GM12801 (cell line): ENCODE results near the gene BDH1.

ENCODE experiments used
- TF ChIP-seq, protein P1 (sequence below): IDR thresholded peaks from one replicate; pipeline ENCODE4 v1.5.1; 2011; ENCODE audit warnings: control low read depth; ENCODE audit not compliant: insufficient read length; ENCODE audit errors: extremely low read depth

Gene BDH1

DNA sequence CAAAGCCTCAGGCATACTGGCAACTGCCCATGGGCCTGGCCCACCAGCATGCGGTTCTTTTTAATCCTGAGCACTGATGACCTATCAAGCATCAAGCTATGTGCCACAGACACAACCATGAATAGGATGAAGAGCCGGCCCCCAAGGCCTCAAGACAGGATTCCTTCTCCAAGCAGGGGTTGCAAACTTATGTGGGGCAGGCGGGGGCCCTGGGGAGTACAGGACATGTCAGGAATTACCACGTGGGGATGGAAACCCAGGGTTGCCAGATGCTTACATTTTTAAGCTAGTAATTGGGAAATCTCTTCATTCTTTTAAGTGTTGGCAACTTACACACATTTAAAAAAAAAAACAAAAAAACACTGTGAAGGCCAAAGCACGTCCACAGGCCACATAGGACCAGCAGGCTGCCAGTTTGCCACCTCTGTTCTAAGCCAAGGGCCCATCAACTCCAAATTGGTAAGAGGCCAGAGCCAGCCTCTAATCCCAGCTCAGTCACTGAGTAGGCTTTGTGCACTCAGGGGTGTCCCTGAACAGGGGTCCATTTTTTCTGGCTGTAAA is 32.8 kb downstream of the BDH1 start:
- TF ChIP-seq, protein P1, sequence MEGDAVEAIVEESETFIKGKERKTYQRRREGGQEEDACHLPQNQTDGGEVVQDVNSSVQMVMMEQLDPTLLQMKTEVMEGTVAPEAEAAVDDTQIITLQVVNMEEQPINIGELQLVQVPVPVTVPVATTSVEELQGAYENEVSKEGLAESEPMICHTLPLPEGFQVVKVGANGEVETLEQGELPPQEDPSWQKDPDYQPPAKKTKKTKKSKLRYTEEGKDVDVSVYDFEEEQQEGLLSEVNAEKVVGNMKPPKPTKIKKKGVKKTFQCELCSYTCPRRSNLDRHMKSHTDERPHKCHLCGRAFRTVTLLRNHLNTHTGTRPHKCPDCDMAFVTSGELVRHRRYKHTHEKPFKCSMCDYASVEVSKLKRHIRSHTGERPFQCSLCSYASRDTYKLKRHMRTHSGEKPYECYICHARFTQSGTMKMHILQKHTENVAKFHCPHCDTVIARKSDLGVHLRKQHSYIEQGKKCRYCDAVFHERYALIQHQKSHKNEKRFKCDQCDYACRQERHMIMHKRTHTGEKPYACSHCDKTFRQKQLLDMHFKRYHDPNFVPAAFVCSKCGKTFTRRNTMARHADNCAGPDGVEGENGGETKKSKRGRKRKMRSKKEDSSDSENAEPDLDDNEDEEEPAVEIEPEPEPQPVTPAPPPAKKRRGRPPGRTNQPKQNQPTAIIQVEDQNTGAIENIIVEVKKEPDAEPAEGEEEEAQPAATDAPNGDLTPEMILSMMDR = no peak

DNA sequence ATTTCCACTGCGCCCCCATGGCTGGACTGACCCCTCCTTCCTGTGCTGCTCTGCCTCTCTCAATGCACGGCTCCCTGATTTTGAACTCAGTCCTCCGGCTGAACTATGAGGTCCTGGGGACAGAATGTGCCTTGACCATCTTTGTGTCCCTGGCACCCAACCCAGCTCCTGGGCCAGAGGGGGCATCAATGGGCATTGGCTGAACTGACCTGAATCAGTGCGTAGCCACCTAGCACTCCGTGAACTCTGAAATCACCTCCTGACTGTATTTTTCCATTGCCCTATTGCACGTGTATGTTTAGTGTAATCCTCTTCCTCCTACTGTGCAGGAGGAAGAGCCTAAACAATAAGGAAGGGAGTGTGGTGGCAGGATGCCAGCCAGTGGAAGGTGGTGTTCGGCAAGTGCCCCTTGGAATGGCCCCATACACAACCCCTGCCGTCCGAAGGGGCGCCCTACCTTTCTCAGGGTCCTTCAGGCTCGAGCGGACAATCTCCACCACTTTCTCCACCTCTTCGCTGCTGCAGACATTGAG is 33.5 kb downstream of the BDH1 start:
- TF ChIP-seq, protein P1 = no peak

DNA sequence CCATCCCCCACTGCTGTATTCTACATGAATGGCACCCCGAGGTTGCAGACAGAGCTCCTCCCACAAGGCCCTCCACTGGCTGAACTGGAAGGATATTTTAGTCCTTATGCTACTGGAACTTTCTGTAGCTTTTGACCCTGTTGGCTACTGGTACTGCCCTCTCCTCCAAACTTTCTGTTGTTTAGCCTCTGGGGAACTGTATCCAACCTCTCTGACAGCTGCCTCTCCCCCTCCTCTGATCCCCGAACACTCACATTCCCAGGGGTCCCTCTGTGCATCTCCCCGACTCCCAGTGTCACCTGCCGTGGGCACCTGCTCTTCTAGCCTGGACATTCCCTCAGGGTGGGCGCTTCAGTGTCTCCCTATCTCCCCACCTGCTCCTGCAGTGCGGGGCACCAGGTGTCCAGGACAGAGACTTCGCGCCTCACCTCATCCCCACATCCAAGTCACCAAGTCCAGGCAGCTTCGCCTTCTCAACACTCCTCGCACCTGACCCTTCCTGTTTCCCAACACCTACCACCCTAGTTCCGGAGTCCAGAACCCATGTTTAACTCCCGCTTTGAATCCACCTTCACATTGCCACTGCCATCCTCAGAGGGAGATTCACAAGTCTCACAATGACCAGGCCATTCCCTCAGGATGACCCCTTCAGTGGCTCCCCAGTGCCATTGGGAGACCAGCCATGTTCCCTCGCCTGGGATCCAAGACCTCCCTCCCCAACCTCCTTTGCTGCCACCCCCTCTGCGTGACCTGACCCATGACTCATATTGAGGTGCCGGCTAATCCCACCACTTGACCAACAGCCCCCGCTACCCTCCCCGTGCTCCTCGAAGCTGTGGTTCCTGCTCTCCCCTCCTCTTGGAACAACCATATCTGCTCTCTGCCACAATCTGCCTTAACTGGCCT is 34.2 kb downstream of the BDH1 start:
- TF ChIP-seq, protein P1 = no peak

DNA sequence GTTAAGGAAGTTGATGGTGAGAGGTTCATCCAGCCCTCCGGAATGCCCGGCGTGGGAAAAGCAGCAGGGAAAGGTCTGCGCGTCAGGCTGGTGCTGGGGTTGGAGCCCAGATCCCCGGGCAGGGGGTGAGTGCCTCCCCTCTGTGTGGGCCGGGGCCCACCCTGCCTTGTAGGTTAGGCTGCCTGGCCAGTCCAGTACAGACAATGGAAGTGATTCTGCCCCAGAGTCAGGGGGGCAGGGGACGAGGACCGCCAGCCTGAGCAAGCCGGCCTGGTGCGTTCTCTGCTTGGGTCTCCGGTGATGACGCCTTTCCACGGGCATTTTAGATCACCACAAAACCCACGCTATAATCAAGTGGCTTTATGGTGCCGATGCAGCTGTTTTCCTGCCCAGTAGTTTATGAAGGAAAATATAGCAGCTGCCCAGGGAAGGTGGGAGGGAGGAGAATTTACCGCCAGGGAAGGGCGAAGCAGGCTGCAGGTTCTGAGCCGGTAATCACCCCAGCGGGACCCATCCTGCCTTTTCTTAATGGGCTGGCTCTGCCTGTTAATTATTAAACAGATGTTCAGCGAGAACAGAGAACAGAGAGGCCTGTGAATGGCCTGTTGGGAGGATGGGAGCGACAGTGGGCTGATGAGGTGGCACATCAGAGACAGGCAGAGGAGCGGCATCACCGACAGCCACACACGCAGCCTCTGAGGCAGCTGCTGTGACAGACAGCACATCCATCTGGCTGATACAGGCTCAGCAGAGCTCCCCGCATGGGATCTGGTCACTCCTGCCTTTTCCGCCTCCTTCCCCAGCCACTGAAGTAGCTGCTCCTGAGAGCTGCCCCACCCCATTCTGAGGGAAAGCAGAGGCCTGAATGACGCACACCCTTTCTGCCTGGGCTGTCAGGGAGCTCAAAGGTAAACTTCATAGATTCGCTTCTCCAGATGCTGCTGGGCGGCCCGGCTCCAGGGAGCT is 35.2 kb downstream of the BDH1 start:
- TF ChIP-seq, protein P1 = no peak

DNA sequence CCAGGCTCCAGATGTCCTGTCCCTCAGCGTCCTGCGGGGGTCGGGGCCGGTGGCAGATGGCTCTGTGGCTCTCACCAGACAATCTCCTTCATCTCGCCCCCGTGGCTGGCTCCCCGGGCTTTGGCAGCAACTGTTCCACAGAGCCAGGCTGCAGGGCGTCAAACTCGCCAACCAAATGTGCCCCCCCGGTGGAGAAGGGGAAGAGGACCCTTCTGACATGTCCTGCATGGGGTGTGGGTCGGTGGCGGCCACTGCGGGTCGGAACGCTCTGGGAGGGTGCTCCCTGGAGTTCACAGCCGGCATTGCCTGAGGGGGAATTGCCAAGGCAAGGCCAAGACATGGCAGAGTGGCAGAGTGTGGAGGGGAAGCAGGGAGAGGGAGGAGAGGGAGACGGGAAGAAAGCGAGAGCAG is 36.0 kb downstream of the BDH1 start:
- TF ChIP-seq, protein P1 = no peak

DNA sequence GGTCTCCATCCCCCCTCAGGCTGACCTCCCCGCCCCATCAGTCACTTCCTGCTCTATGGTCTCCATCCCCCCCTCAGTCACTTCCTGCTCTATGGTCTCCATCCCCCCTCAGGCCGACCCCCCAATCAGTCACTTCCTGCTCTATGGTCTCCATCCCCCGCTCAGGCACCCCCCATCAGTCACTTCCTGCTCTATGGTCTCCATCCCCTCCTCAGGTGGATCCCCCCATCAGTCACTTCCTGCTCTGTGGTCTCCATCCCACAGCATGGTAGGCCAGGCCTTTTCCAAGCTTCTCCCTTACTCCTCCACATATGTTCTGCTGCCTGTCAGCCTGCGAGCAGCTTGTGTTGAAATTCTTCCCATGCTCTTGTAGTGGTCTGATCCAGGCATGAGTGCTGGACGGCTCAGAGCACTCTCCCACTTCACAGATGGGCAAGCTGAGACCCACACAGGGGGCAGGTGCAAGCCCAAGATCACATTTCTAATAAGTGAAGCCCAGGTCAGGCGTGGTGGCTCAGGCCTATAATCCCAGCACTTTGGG is 36.8 kb downstream of the BDH1 start:
- TF ChIP-seq, protein P1 = no peak
